Measurements from ENCODE around the gene BICDL1.

Gene BICDL1

DNA sequence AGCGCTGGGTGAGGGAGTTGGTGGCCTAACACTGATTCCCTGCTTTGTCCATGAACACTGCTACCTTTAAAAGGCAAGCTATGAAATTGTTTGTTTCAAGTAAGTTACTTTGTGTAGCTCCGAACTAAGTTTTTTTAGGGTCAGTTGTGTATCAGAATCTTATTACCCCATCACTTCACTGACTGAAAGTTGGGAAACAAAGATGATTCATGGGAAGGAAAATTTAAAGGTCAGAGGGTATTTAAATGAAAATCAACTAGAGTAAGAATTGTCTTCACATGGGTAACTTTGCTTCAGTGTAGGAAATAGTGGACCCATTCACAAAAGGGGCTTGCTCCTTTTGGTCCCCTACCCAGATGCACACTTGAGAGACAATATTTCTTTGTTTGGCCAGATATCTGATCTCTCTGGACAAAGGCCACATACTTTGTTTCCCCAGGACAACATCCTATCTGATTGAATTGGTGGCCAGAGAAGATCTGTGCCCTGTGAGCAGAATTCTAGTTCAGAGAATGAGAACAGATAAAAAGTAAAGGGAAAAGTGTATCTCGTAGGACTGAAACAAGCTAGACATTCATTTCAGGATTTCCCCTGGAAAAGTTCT lies 74.0 kb downstream of the BICDL1 start:
- peak; percentile 28 for DNase-seq (ENCODE audit: low read depth)
- no peak overlapping the region for H3K4me3 ChIP-seq (ENCODE audit: low read length)
- TF ChIP-seq, protein P1, sequence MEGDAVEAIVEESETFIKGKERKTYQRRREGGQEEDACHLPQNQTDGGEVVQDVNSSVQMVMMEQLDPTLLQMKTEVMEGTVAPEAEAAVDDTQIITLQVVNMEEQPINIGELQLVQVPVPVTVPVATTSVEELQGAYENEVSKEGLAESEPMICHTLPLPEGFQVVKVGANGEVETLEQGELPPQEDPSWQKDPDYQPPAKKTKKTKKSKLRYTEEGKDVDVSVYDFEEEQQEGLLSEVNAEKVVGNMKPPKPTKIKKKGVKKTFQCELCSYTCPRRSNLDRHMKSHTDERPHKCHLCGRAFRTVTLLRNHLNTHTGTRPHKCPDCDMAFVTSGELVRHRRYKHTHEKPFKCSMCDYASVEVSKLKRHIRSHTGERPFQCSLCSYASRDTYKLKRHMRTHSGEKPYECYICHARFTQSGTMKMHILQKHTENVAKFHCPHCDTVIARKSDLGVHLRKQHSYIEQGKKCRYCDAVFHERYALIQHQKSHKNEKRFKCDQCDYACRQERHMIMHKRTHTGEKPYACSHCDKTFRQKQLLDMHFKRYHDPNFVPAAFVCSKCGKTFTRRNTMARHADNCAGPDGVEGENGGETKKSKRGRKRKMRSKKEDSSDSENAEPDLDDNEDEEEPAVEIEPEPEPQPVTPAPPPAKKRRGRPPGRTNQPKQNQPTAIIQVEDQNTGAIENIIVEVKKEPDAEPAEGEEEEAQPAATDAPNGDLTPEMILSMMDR (IDR thresholded peaks at IDR 0.05; ENCODE audit: insufficient read depth, low read depth, low read length, missing control alignments), result no peak

DNA sequence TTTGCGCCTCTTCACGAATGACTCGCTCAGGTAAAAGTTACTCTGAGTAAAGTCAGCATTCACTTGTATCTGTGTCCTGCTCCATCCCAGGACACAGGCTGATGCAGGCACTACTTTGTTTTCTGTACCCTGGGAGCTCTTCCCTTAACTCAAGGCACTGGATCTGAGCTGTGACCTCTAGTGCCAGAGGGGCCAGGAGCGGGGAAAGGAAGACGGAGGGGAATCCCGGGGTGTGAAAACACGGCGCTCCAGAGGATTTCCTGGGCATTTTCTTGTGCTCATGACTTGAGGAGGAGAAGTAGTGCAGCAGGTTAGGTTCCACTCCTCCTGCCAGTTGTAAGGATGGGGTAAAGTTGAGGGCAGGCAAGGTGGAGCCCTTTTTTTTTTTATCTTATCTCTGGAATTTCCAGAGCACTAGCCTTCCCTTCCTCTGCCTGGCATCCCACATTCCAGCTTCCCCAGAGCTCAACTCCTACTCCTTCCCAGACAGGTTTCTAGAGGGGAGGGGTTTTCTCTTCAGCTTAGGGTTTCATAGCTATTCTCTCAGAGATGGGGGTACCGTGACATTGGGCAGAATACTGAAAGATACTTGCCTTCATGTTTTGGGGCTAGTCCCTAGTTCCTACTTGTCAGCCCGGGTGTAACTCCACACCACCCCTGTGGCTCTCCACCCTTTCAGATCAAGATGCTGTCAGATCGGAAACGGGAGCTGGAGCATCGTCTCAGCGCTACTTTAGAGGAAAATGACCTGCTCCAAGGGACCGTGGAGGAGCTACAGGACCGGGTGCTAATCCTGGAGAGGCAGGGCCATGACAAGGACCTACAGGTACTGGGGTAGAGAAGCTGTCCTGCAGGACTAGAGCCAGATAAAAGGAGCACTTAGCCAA lies 75.3 kb downstream of the BICDL1 start:
- H3K4me3 ChIP-seq (ENCODE audit: low read length), result no peak overlapping the region
- TF ChIP-seq, protein P1 (IDR thresholded peaks at IDR 0.05; ENCODE audit: insufficient read depth, low read depth, low read length, missing control alignments), result no peak
- no peak for DNase-seq (ENCODE audit: low read depth)

DNA sequence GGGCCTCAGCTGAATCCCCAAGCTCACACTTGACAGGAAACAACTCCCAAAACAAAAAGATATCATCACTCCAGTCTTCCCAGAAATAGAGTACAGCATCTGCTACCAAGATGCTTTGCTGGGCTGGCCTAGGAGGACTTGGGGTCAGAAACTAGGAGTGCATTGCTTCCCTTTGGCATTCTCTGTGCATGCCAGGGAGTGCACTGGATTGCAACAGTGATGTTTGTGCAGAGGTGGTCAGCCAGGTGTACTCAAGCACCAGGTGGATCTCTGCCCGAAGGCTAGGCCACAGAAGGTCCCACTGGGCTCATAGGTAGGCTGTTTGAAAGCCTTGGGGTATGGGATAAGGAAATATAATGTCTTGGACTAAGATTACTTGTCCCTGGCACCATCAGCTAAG lies 76.4 kb downstream of the BICDL1 start:
- TF ChIP-seq, protein P1 (IDR thresholded peaks at IDR 0.05; ENCODE audit: insufficient read depth, low read depth, low read length, missing control alignments), result no peak
- no peak overlapping the region for H3K4me3 ChIP-seq (ENCODE audit: low read length)
- DNase-seq (ENCODE audit: low read depth), result no peak

DNA sequence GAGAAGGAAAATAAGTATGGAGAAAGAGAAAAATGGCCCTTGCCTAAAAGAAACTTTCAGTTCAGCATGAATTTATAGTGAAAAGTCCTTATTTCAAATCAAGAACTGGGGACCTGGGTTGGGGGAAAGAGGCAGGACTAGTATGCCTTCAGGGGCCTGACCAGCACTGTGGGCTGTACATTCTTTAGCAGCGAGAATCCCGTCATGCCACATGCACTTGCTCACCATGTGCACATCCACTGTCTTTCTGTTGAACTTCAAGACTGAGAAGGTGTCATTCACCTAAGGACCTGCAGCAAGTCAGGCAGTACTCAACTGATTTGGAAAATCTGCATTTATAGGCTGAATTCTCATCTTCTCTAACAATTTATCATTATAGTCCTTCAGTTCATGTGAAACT lies 77.3 kb downstream of the BICDL1 start:
- H3K4me3 ChIP-seq (ENCODE audit: low read length), result no peak overlapping the region
- peak; percentile 36 for DNase-seq (ENCODE audit: low read depth)
- TF ChIP-seq, protein P1 (IDR thresholded peaks at IDR 0.05; ENCODE audit: insufficient read depth, low read depth, low read length, missing control alignments), result no peak

DNA sequence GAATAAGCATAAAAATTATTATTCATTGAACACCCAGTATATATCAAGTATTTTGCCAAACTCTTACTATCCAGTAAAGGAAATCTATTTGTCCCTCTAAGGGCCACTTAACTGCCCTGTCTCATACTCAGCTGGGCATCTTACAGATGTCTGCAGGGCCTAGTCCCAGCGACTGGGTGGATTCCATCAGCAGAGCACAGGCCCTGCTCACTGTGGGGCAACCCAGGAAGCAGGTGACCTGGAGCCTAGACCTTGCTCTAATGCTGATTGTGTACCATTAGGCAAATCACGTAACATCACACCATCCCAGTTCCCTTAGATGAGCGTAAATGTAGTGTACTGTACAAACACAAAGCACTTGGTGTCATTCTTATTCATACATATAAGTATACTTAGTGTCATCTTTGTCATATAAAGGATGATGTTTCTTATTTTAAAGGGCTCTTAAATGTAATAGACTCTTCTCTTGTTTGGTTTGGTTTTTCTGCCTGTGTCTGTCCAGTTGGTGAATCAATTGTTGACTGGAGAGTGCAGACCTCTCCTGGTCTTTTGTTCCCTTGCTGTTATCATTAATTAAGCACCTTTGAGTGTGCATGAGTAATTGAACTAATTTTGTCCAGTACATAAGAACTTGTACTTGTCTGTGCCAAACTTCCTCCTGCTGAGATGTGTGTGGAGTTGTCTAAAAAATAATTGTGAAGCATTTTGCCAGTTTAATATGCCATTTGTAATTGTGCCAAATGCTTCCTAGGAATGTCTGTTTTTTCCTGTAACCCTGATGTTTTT lies 78.2 kb downstream of the BICDL1 start:
- no peak for DNase-seq (ENCODE audit: low read depth)
- no peak overlapping the region for H3K4me3 ChIP-seq (ENCODE audit: low read length)

DNA sequence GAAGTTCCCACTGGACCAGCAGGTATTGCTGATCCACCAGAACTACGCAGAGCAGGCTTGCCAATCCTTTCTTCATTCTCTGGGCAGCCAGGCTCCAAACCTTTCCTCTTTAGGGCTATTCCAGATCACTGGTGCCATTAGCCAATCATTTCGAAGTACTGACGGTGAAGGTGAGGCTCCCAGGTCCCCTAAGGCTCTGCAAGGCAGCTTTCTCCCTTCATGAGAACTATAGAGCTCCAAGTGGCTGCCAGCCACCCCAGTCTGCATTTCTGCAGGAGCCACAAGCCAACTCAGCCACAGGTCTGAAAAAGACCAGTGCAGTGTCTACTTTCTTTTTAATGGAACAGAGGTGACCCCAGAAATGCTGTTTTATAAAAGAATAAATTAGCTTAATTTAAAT lies 78.9 kb downstream of the BICDL1 start:
- DNase-seq (ENCODE audit: low read depth), result no peak
- TF ChIP-seq, protein P1 (IDR thresholded peaks at IDR 0.05; ENCODE audit: insufficient read depth, low read depth, low read length, missing control alignments), result no peak
- no peak overlapping the region for H3K4me3 ChIP-seq (ENCODE audit: low read length)

More for the DNA sequence above, 78.2 kb downstream of the BICDL1 start:
- TF ChIP-seq, protein P1 (IDR thresholded peaks at IDR 0.05; ENCODE audit: insufficient read depth, low read depth, low read length, missing control alignments), result no peak
